HepG2 (cell line): ENCODE measurements around the gene KAZN. TPM values are rescaled to one million over a fixed set of nuclear protein-coding genes. Genes with fewer than 3 reads are reported as not detected.

Source experiments
- ATAC-seq: fragments of 200-7000 bp; cut with Tn5 transposase; 3 replicates; pipeline ENCODE4 v1.9.1; 2020; ENCODE audit warnings: mild to moderate bottlenecking, moderate library complexity
- BruUV-seq: library from RNA; stranded (reverse); fragments of 400-500 nt; replicated peaks from 2 replicates; lab custom pipeline; 2021; lab: Mats Ljungman, UMichigan
- CTCF ChIA-PET: fragments of 300-600 bp; formaldehyde crosslinking; extraction: SDS; loops from one replicate; lab custom pipeline; 2021; ENCODE audit warnings: low total read pairs, inconsistent platforms, low intra/inter-chr PET ratio; lab: Yijun Ruan, JAX
- POLR2A ChIA-PET: fragments of 350-600 bp; sonication (Branson Sonifier 250); formaldehyde crosslinking; loops from one replicate; lab custom pipeline; 2020; ENCODE audit warnings: antibody characterized with exemption, inconsistent platforms; lab: Yijun Ruan, JAX
- DNase-seq: peaks from one replicate; pipeline ENCODE4 v3.0.0-alpha.2; 2015; ENCODE audit warnings: low spot score
- FAIRE-seq: peaks from 3 replicates; lab custom pipeline; 2011; peaks lifted over from hg19 to GRCh38; lab: Jason Lieb, UNC
- H2AFZ ChIP-seq: one replicate; pipeline ENCODE4 v1.6.1; 2011; ENCODE audit warnings: low read length, inconsistent platforms
- H3K27ac ChIP-seq: fragments of 300-600 bp; 3 replicates; pipeline ENCODE4 v1.8.0; 2011; ENCODE audit warnings: mixed run types, mild to moderate bottlenecking, mixed read lengths, low read length, inconsistent platforms; ENCODE audit not compliant: insufficient read depth; ENCODE audit errors: extremely low read length
- H3K27me3 ChIP-seq, 2 experiments: fragments of 200-600 bp in 1 of 2; 2 replicates in 1 of 2; 3 replicates in 1 of 2; pipeline versions ENCODE4 v1.6.0 to v1.8.0; 2011; ENCODE audit warnings: low read length in 2 of 2, mild to moderate bottlenecking in 2 of 2, moderate library complexity in 2 of 2, inconsistent platforms in 1 of 2; ENCODE audit not compliant: insufficient read depth in 2 of 2, control insufficient read depth in 1 of 2
- H3K36me3 ChIP-seq, 2 experiments: fragments of 200-600 bp in 1 of 2; replicated peaks in 1 of 2; 2 replicates in 1 of 2; 3 replicates in 1 of 2; pipeline versions ENCODE4 v1.5.1 to v1.8.0; 2011; ENCODE audit warnings: low read length in 2 of 2, inconsistent platforms in 1 of 2; ENCODE audit not compliant: insufficient read depth in 2 of 2, control insufficient read depth in 1 of 2
- H3K4me1 ChIP-seq: 2 replicates; pipeline ENCODE4 v1.5.1; 2012; ENCODE audit warnings: low read length, inconsistent platforms; ENCODE audit not compliant: insufficient read depth
- H3K4me2 ChIP-seq: 2 replicates; pipeline ENCODE4 v1.6.0; 2011; ENCODE audit warnings: low read depth, low read length, inconsistent platforms
- H3K4me3 ChIP-seq, 3 experiments: fragments of 200-600 bp in 1 of 3; sonication (generic), shearing (Covaris generic) in 1 of 3; replicated peaks in 1 of 3; 2 replicates each; pipeline ENCODE4 v1.5.1; 2011 to 2016; ENCODE audit warnings: low read length in 3 of 3, inconsistent platforms in 2 of 3, low read depth in 2 of 3, mild to moderate bottlenecking in 2 of 3, control low read depth in 1 of 3, mixed read lengths in 1 of 3; ENCODE audit not compliant: insufficient read depth in 1 of 3
- H3K79me2 ChIP-seq: one replicate; pipeline ENCODE4 v1.6.1; 2011; ENCODE audit warnings: low read length, inconsistent platforms; ENCODE audit not compliant: insufficient read depth
- H3K9ac ChIP-seq: 2 replicates; pipeline ENCODE4 v1.6.0; 2011; ENCODE audit warnings: mild to moderate bottlenecking, low read depth, low read length, inconsistent platforms; ENCODE audit not compliant: insufficient read depth
- H3K9me3 ChIP-seq: 2 replicates; pipeline ENCODE4 v1.5.1; 2012; ENCODE audit warnings: mild to moderate bottlenecking, low read length
- H4K20me1 ChIP-seq: 2 replicates; pipeline ENCODE4 v1.6.0; 2011; ENCODE audit warnings: inconsistent platforms, mild to moderate bottlenecking, low read length, moderate library complexity; ENCODE audit not compliant: insufficient read depth
- ATAD3A ChIP-seq: sonication (generic); formaldehyde crosslinking; IDR thresholded peaks from 2 replicates; pipeline ENCODE4 v1.4.0; 2020; ENCODE audit warnings: missing genetic modification reagents
- ATF1 ChIP-seq: IDR thresholded peaks from 2 replicates; pipeline ENCODE4 v1.6.1; 2016; ENCODE audit warnings: mild to moderate bottlenecking, control low read depth
- BATF2 ChIP-seq: sonication (generic); formaldehyde crosslinking; IDR thresholded peaks from 2 replicates; pipeline ENCODE4 v1.8.0; 2022; ENCODE audit warnings: mild to moderate bottlenecking, missing genetic modification reagents, moderate library complexity
- CREB1 ChIP-seq, 2 experiments: fragments of 450-650 bp in 1 of 2; IDR thresholded peaks; 2 replicates each; pipeline ENCODE4 v1.6.1; 2016 to 2017; ENCODE audit warnings: control low read depth in 1 of 2, mild to moderate bottlenecking in 1 of 2, missing compliant biosample characterization in 1 of 2, missing genetic modification characterization in 1 of 2
- MTF1 ChIP-seq: sonication (generic); formaldehyde crosslinking; IDR thresholded peaks from 2 replicates; pipeline ENCODE4 v1.5.0; 2020; ENCODE audit warnings: missing genetic modification reagents
- PHB2 ChIP-seq: fragments of 450-650 bp; IDR thresholded peaks from 2 replicates; pipeline ENCODE4 v1.6.1; 2018; ENCODE audit not compliant: partially characterized antibody
- PLSCR1 ChIP-seq: sonication (generic); formaldehyde crosslinking; IDR thresholded peaks from 2 replicates; pipeline ENCODE4 v1.5.0; 2020; ENCODE audit warnings: missing genetic modification reagents, mild to moderate bottlenecking, borderline replicate concordance
- PRDM15 ChIP-seq: sonication (generic); formaldehyde crosslinking; IDR thresholded peaks from 2 replicates; pipeline ENCODE4 v1.4.0; 2020; ENCODE audit warnings: missing genetic modification reagents
- SP4 ChIP-seq: sonication (generic); formaldehyde crosslinking; IDR thresholded peaks from 2 replicates; pipeline ENCODE4 v1.8.1; 2023; ENCODE audit warnings: mild to moderate bottlenecking, missing genetic modification reagents
- TFDP2 ChIP-seq: sonication (generic); formaldehyde crosslinking; IDR thresholded peaks from 2 replicates; pipeline ENCODE4 v1.4.0; 2020; ENCODE audit warnings: missing genetic modification reagents
- TGIF2 ChIP-seq: IDR thresholded peaks from 2 replicates; pipeline ENCODE4 v1.6.1; 2016; ENCODE audit warnings: control low read depth, missing compliant biosample characterization
- ZFP41 ChIP-seq: sonication (generic); formaldehyde crosslinking; IDR thresholded peaks from 2 replicates; pipeline ENCODE4 v1.4.0; 2020; ENCODE audit warnings: mild to moderate bottlenecking, missing genetic modification reagents, borderline replicate concordance
- ZNF816 ChIP-seq: sonication (generic); formaldehyde crosslinking; IDR thresholded peaks from 2 replicates; pipeline ENCODE4 v1.8.0; 2022; ENCODE audit warnings: missing genetic modification reagents, mild to moderate bottlenecking, borderline replicate concordance
- WGBS: methylation state at CpG from one replicate; pipeline ENCODE4 v1.1.6; 2017; ENCODE audit warnings: low lambda C conversion rate; 5-methylcytosine and 5-hydroxymethylcytosine counted together
- in situ Hi-C: cut with HindIII; loops from 2 replicates; pipeline ENCODE4 v1.10.0; 2017; ENCODE audit warnings: low pct_unique_long_range_greater_than_20kb; ENCODE audit not compliant: extremely low pct_ligation_motif_present
- intact Hi-C: fragments of 100-400 bp; cut with micrococcal nuclease; formaldehyde crosslinking; loops from one replicate; pipeline ENCODE4 v1.10.0; 2022; ENCODE audit not compliant: unreplicated experiment
- polyA plus RNA-seq, 8 experiments: library from polyadenylated mRNA; depleted of rRNA in 3 of 8; stranded (reverse) in 7 of 8; unstranded in 1 of 8; fragments of >200 nt; fragmentation: Illumina TruSeq in 4 of 8; extraction: Trizol in 4 of 8; gene quantifications; 2 replicates each; pipeline versions ENCODE4 v1.2.1 to v1.2.3, GENCODE V29; 2011 to 2016; ENCODE audit warnings: low read depth in 4 of 8, missing spikeins in 1 of 8, mixed read lengths in 1 of 8; ENCODE audit not compliant: insufficient read depth in 1 of 8
- total RNA-seq, 5 experiments: library from RNA; depleted of rRNA; stranded (reverse); fragments of >200 nt; fragmentation: Illumina TruSeq; extraction: Trizol; gene quantifications; 2 replicates each; pipeline ENCODE4 v1.2.3, GENCODE V29; 2016; ENCODE audit warnings: low read depth in 1 of 5

KAZN gene
- total and polyA plus RNA-seq, 2 of the 13 experiments (the other 11 are each of a cell fraction or from before 2014, with no cell fraction given) = 10.4 to 13.5 TPM

GRCh38 chr1:14888374-14888773, 289.9 kb downstream of the KAZN start:
- FAIRE-seq (no peak), DNase-seq (no peak), ATAC-seq (no peak)
- no peaks in the 10 kb centered on the region for H4K20me1 ChIP-seq
- TF ChIP-seq TGIF2 (CRISPR knock-in tag) (no peak), BATF2 (CRISPR knock-in tag) (no peak), ATF1 (CRISPR knock-in tag) (no peak), MTF1 (CRISPR knock-in tag) (no peak), ZNF816 (CRISPR knock-in tag) (no peak), PLSCR1 (CRISPR knock-in tag) (no peak), SP4 (no peak), PRDM15 (no peak), TFDP2 (CRISPR knock-in tag) (no peak), CREB1 (IDR thresholded peaks at IDR 0.05) (no peak), CREB1 (CRISPR knock-in tag; IDR thresholded peaks at IDR 0.05) (no peak), ZFP41 (CRISPR knock-in tag) (no peak), PHB2 (no peak), ATAD3A (CRISPR knock-in tag) (no peak)
- H3K79me2 ChIP-seq = no peaks in the 10 kb centered on the region
- H3K4me3 ChIP-seq = no peak overlapping the region
- intact Hi-C loops (no loop called here), in situ Hi-C loops (no loop called here)
- 46% methylated on average over 10 of the region's 10 CpGs for WGBS
- H3K27me3 ChIP-seq = peaks cover 4 to 54% of the 10 kb centered on the region in 2 experiments; a peak in 4 of 5 replicates
- no peak overlapping the region for H3K9ac ChIP-seq
- H3K4me2 ChIP-seq = no peak overlapping the region
- no peak overlapping the region for H2AFZ ChIP-seq
- H3K4me1 ChIP-seq = no peaks in the 10 kb centered on the region
- ChIA-PET POLR2A (no interaction called here), CTCF (no interaction called here)
- H3K36me3 ChIP-seq = no peaks in the 10 kb centered on the region
- H3K27ac ChIP-seq = no peak overlapping the region
- BruUV-seq = no TSS peak
- no peaks in the 10 kb centered on the region for H3K9me3 ChIP-seq
